ENCODE results near the gene AGBL5.

- no peak for TF ChIP-seq CTCF (IDR thresholded peaks at IDR 0.05)
- no peak for TF ChIP-seq POLR2A (IDR thresholded peaks at IDR 0.05)
Observed at GRCh38 chr2:27039871-27040270, 11.6 kb upstream of the AGBL5 start.

Measured in testis (tissue), 2 donors.